ENCODE measurements around the gene MIOS.
"Not testable (repeated sequence)": the region's sequence is repeated elsewhere in the genome, so short reads cannot be mapped to it uniquely, and the experiment has no call there.

MIOS gene

DNA sequence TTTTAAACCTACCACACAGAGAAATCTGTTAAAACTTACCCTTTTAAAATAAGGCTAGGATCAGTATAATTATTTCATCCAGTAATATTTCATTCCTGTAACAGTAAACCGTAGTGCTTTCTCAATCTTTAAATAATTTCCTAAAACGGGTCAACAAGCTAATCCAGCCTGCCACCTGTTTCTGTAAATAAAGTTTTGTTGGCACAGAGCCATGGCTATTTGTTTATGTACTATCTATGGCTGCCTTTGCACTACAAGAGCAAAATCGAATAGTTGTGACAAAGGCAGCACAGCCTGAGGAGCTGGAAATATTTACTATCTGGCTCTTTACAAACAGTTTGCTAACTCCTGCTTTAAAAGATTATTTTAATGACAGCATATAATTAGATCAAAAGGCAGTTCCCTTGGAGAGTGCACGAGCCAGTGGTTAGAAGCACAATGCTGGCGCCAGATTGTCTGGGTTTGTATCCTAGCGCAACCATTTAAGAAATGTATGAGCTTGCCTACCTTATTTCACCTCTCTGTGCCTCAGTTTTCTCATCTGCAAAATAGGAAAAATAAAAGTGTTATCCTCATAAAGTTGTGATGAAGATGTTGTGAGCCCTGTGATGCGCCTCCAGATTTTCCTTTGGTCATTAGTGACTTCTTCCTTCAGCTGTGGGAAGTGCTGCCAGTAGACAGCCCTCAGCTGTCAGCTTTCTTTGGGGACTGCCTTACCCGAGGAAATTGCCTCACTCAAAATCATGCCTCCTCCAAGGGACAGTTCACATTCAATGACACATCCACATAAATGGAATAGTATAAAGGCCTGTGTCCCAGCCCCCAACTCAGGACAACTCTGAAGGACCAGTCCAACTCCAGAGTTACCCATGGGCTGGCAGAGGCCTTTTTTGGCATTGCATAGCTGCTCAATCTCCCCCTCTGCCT lies 11.8 kb upstream of the MIOS start:
- Histone ChIP-seq H2AFZ (ENCODE audit: low read length, unreplicated experiment) (peak overlapping the region; percentile 31), H3K27me3 (ENCODE audit: insufficient read depth, low read length) (no peaks in the 10 kb centered on the region), H3K4me1 (ENCODE audit: control insufficient read depth, insufficient read depth, low read length, unreplicated experiment) (peaks cover 21% of the 10 kb centered on the region), H3K27ac (ENCODE audit: low read depth, low read length) (peak overlapping the region; percentile 85), H3K4me3 (ENCODE audit: low read depth, low read length) (no peak overlapping the region), H3K79me2 (ENCODE audit: control insufficient read depth, insufficient read depth, low read length, unreplicated experiment) (no peaks in the 10 kb centered on the region), H3K36me3 (ENCODE audit: insufficient read depth, low read length) (no peaks in the 10 kb centered on the region)

DNA sequence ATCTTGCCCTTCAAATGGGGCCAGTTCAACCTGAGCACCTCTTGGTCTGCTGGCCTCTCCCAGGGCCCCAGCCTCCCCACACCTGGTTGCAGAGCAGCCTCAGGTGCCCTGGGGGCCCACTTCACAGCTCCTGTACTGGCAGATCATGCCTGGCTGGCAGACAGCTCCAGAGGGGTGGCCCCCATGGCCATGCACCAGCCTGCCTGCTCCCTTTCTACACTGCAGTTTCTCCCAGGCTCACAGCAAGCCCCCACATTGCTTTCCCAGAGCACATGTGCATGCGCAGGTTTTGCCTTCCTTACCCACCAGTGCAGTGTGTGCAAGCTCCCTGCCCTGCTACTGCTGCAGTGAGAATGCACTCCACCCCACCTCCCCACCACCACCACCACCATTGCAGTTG lies 9.8 kb upstream of the MIOS start:
- H3K27me3 ChIP-seq (ENCODE audit: insufficient read depth, low read length) = no peaks in the 10 kb centered on the region
- H3K4me1 ChIP-seq (ENCODE audit: control insufficient read depth, insufficient read depth, low read length, unreplicated experiment) = peaks cover 21% of the 10 kb centered on the region
- H3K36me3 ChIP-seq (ENCODE audit: insufficient read depth, low read length) = no peaks in the 10 kb centered on the region
- no peak overlapping the region for H2AFZ ChIP-seq (ENCODE audit: low read length, unreplicated experiment)
- H3K27ac ChIP-seq (ENCODE audit: low read depth, low read length) = no peak overlapping the region
- H3K4me3 ChIP-seq (ENCODE audit: low read depth, low read length) = no peak overlapping the region
- no peaks in the 10 kb centered on the region for H3K79me2 ChIP-seq (ENCODE audit: control insufficient read depth, insufficient read depth, low read length, unreplicated experiment)

DNA sequence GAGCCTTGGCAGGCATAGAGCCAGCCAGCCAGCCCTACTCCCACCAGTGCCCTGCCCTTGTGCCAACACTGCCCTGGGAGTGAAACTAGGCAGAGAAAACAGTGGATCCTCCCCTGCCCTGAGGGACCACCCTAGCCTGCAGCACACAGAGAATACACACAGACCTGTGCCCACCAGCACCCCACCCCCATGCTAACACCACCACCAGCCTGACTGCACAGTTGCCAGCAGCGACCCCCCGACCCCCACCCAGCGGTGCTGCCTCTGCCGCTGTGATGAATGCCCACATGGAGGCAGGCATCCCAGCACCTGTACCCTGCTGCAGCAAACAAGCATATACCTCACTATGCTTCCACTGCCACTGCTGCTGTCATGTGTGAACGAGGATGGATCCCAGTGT lies 9.4 kb upstream of the MIOS start:
- Histone ChIP-seq H3K4me1 (ENCODE audit: control insufficient read depth, insufficient read depth, low read length, unreplicated experiment) (peaks cover 21% of the 10 kb centered on the region), H3K36me3 (ENCODE audit: insufficient read depth, low read length) (no peaks in the 10 kb centered on the region), H3K79me2 (ENCODE audit: control insufficient read depth, insufficient read depth, low read length, unreplicated experiment) (no peaks in the 10 kb centered on the region), H3K27me3 (ENCODE audit: insufficient read depth, low read length) (no peaks in the 10 kb centered on the region), H3K4me3 (ENCODE audit: low read depth, low read length) (no peak overlapping the region), H3K27ac (ENCODE audit: low read depth, low read length) (no peak overlapping the region), H2AFZ (ENCODE audit: low read length, unreplicated experiment) (no peak overlapping the region)

DNA sequence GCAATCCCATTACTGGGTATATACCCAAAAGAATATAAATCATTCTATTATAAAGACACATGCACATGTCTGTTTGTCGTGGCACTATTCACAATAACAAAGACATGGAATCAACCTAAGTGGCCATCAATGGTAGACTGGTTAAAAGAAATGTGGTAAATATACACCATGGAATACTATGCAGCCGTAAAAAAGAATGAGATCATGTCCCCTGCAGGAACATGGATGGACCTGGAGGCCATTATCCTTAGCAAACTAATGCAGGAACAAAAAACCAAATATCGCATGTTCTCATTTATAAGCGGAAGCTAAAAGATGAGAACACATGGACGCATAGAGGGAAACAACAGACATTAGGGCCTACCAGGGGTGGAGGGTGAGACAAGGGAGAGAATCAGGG lies 5.1 kb upstream of the MIOS start:
- peaks cover 10% of the 10 kb centered on the region for H3K4me1 ChIP-seq (ENCODE audit: control insufficient read depth, insufficient read depth, low read length, unreplicated experiment)
- not testable (repeated sequence) for H3K4me3 ChIP-seq (ENCODE audit: low read depth, low read length); H3K27me3 ChIP-seq (ENCODE audit: insufficient read depth, low read length); H2AFZ ChIP-seq (ENCODE audit: low read length, unreplicated experiment); H3K36me3 ChIP-seq (ENCODE audit: insufficient read depth, low read length); H3K79me2 ChIP-seq (ENCODE audit: control insufficient read depth, insufficient read depth, low read length, unreplicated experiment); H3K27ac ChIP-seq (ENCODE audit: low read depth, low read length)

DNA sequence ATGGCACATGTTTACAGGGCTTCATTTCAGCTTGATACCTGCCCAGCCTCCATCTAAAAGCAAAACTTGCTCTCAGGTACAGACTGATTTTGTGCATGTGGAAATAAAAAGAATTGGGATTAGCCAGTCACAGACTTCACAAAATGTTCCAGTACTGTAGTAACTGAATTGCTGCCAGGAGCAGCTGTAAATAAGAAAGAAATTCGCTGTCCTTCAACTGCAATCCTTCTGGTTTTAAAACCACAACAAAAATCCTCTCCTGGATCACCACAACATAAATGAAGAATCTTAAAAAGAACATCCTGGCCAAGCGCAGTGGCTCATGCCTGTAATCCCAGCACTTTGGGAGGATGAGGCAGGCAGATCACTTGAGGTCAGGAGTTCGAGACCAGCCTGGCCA lies 3.9 kb upstream of the MIOS start:
- no peaks in the 10 kb centered on the region for H3K36me3 ChIP-seq (ENCODE audit: insufficient read depth, low read length)
- no peak overlapping the region for H3K27ac ChIP-seq (ENCODE audit: low read depth, low read length)

DNA sequence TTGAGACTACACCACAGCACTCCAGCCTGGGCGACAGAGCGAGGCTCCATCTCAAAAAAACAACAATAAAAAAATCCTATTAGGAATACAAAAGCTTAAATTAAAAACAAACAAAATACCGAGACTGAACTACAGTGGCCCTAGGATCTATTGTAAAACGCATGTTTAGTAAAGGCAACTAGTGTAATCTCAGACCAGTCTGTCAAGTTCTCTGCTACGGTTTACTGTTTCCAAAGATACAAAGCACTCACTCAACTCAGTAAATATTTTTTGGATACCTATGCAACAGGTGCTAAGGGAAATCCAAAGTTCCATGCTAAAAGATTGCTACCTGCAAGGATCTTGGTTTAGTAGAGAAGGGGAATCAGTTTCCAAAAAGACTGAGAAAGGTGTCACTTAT lies 3.4 kb upstream of the MIOS start:
- Histone ChIP-seq H3K79me2 (ENCODE audit: control insufficient read depth, insufficient read depth, low read length, unreplicated experiment) (peaks cover 11% of the 10 kb centered on the region), H3K4me1 (ENCODE audit: control insufficient read depth, insufficient read depth, low read length, unreplicated experiment) (peaks cover 15% of the 10 kb centered on the region), H3K27ac (ENCODE audit: low read depth, low read length) (no peak overlapping the region), H3K36me3 (ENCODE audit: insufficient read depth, low read length) (no peaks in the 10 kb centered on the region), H3K4me3 (ENCODE audit: low read depth, low read length) (no peak overlapping the region), H3K27me3 (ENCODE audit: insufficient read depth, low read length) (no peaks in the 10 kb centered on the region), H2AFZ (ENCODE audit: low read length, unreplicated experiment) (no peak overlapping the region)

More for the DNA sequence above, 3.9 kb upstream of the MIOS start:
- Histone ChIP-seq H3K4me1 (ENCODE audit: control insufficient read depth, insufficient read depth, low read length, unreplicated experiment) (peaks cover 10% of the 10 kb centered on the region), H3K27me3 (ENCODE audit: insufficient read depth, low read length) (no peaks in the 10 kb centered on the region), H3K4me3 (ENCODE audit: low read depth, low read length) (no peak overlapping the region), H3K79me2 (ENCODE audit: control insufficient read depth, insufficient read depth, low read length, unreplicated experiment) (peaks cover 5% of the 10 kb centered on the region), H2AFZ (ENCODE audit: low read length, unreplicated experiment) (no peak overlapping the region)

DNA sequence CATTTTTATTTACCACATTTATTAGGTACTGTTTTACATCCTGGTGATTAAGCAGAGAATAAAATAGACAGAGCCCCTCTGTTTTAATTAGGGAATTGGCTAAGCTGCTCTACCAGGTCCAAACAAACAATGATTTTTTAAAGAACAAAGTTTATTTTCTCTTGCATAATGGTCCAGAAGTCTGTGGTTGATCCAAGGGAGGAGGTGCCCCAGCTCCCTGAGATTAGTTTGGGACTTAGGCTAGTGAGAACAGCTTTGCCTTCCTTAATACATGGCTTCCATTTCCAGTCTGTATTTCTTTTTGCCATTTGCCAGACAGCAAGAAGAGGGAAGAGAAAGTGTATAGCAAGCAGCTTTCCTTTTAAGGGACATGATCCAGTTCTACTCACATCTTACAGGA lies 2.9 kb upstream of the MIOS start:
- Histone ChIP-seq H3K4me3 (ENCODE audit: low read depth, low read length) (no peak overlapping the region), H2AFZ (ENCODE audit: low read length, unreplicated experiment) (no peak overlapping the region), H3K36me3 (ENCODE audit: insufficient read depth, low read length) (no peaks in the 10 kb centered on the region), H3K27ac (ENCODE audit: low read depth, low read length) (no peak overlapping the region), H3K27me3 (ENCODE audit: insufficient read depth, low read length) (no peaks in the 10 kb centered on the region), H3K4me1 (ENCODE audit: control insufficient read depth, insufficient read depth, low read length, unreplicated experiment) (peaks cover 21% of the 10 kb centered on the region), H3K79me2 (ENCODE audit: control insufficient read depth, insufficient read depth, low read length, unreplicated experiment) (peaks cover 16% of the 10 kb centered on the region)

DNA sequence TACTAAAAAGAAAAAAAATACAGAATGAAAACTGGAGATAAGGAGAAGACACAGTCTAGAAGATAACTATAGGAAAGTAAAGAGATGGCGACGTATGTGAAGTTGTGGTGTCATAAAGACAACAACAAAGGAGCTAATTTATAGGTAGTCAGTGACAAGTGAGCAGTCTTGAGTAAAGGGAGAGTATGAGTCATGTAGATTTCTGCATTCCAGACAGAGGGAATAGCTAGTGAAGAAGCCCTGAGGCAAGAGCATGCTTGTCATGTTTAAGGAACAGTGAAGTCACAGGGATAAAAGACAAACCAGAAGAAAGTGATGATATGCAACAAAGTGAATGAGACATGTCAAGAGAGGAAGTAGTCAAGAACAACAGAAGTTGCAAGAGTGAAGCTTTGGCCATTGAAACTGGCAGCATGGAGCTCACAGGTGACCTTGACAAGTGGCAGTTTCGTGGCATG lies 2.3 kb upstream of the MIOS start:
- no peaks in the 10 kb centered on the region; the same call in 1 of the 2 replicates for H3K36me3 ChIP-seq (ENCODE audit: insufficient read depth, low read length)
- H3K27me3 ChIP-seq (ENCODE audit: insufficient read depth, low read length) = no peaks in the 10 kb centered on the region
- peaks cover 26% of the 10 kb centered on the region for H3K4me1 ChIP-seq (ENCODE audit: control insufficient read depth, insufficient read depth, low read length, unreplicated experiment)
- no peak overlapping the region for H3K4me3 ChIP-seq (ENCODE audit: low read depth, low read length)
- H3K79me2 ChIP-seq (ENCODE audit: control insufficient read depth, insufficient read depth, low read length, unreplicated experiment) = peaks cover 22% of the 10 kb centered on the region
- no peak overlapping the region for H2AFZ ChIP-seq (ENCODE audit: low read length, unreplicated experiment)
- H3K27ac ChIP-seq (ENCODE audit: low read depth, low read length) = no peak overlapping the region

DNA sequence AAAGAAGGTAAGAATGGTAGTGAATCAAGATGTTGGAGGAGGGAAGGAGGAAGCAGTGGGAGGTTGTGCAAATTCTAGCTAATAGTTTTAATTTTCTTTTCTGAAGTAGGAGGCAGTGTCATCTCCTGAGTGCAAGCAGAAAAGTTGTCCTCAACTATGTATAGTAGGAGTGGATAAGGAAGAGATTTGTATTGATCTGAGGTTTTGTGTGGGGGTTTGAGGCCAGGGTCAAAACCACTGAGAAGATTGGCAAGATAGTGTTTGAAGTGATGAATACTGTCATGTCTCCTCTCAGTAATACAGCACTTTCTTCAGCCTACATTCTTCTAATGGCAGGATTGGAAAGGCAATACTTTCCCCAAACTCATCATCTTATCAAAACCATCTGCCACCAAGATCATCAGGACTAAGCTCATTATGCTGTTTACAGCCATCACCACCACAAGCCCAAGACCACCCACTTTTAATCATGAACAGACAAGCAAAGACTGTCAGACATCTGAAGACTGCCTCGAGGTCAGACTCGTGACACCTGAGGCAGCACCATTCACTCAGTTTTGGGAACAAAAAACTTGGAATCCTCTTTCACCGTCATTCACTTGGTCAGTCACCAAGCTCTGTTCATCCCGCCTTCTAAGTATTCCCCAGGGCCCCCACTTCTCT lies 1.5 kb upstream of the MIOS start:
- Histone ChIP-seq H3K4me1 (ENCODE audit: control insufficient read depth, insufficient read depth, low read length, unreplicated experiment) (peaks cover 30% of the 10 kb centered on the region), H3K27me3 (ENCODE audit: insufficient read depth, low read length) (no peaks in the 10 kb centered on the region), H3K36me3 (ENCODE audit: insufficient read depth, low read length) (no peaks in the 10 kb centered on the region; the same call in 1 of the 2 replicates), H3K27ac (ENCODE audit: low read depth, low read length) (no peak overlapping the region), H3K79me2 (ENCODE audit: control insufficient read depth, insufficient read depth, low read length, unreplicated experiment) (peaks cover 30% of the 10 kb centered on the region), H2AFZ (ENCODE audit: low read length, unreplicated experiment) (no peak overlapping the region), H3K4me3 (ENCODE audit: low read depth, low read length) (no peak overlapping the region)

DNA sequence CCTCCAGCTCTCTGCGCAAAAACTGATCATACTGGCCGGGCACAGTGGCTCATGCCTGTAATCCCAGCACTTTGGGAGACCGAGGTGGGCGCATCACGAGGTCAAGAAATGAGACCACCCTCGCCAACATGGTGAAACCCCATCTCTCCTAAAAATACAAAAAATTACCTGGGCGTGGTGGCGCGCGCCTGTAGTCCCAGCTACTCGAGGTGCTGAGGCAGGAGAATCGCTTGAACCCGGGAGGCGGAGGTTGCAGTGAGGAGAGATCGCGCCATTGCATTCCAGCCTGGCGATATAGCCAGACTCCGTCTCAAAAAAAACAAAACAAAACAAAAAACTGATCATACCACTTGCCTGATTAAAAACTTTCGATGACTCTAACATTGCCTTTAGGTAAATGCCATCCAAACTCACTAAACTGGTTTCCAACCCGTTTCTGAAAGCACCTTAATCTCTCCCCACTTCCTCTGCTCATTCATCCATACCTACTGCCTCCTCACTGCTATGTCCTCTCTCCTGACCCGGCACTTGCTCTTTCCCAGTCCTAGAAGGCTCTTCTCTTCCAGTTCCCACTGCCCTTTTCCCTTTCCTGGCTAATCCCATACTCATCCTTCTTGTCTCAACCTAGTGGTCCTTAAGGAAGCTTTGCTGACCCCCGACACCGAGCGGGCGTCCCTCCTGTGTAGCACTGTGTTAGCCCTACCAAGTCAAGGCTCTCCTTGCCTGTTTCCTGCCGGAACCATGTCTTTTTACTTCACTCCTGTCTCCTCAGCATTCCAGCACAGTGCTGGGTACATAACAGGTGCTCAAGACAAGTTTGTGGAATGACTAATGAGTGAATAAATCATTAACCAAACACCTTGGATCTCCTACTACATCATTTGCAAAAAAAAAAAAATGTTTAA lies 686 bp upstream of the MIOS start:
- no peaks in the 10 kb centered on the region for H3K27me3 ChIP-seq (ENCODE audit: insufficient read depth, low read length)
- peak overlapping the region; percentile 91 for H3K4me3 ChIP-seq (ENCODE audit: low read depth, low read length)
- no peak overlapping the region for H3K27ac ChIP-seq (ENCODE audit: low read depth, low read length)
- peak overlapping the region; percentile 94 for H2AFZ ChIP-seq (ENCODE audit: low read length, unreplicated experiment)
- peaks cover 30% of the 10 kb centered on the region for H3K4me1 ChIP-seq (ENCODE audit: control insufficient read depth, insufficient read depth, low read length, unreplicated experiment)
- H3K36me3 ChIP-seq (ENCODE audit: insufficient read depth, low read length) = peaks cover 6% of the 10 kb centered on the region
- H3K79me2 ChIP-seq (ENCODE audit: control insufficient read depth, insufficient read depth, low read length, unreplicated experiment) = peaks cover 38% of the 10 kb centered on the region

All from ACC112 (cell line).